Measurements from ENCODE around the gene PTPRN. TPM values are rescaled to one million over a fixed set of nuclear protein-coding genes. Genes with fewer than 3 reads are reported as not detected.

PTPRN gene
- total and polyA plus RNA-seq, 9 of the 15 experiments (the other 6 are each of a cell fraction or from before 2014, with no cell fraction given) = 0.15 to 2.4 (median 0.43) TPM; not detected in 1

DNA sequence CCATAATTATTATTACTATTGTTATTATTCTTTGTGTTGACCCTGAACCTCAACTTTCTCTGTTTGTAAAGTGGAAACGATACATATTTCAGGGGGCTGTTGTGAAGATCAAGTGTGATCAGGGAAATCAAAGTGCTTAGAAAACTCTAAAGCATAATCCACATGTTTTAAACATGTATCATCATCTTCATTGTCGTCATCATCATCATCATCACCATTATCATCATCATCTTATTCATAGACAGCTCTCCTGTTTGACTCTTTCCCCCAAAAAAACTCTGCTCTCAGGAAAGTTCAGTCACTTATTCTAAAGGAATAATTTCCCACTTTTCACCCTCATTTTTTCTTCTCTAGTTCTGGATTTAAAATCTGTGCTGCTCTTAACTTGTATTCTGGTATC lies 5.0 kb downstream of the PTPRN start:
- TF ChIP-seq RAD51 (IDR thresholded peaks at IDR 0.05; ENCODE audit: borderline replicate concordance, low read depth) = no peak
- no peak for TF ChIP-seq RBM17 (IDR thresholded peaks at IDR 0.05; ENCODE audit: borderline replicate concordance, low read depth, low read length)
- TF ChIP-seq, protein P1, sequence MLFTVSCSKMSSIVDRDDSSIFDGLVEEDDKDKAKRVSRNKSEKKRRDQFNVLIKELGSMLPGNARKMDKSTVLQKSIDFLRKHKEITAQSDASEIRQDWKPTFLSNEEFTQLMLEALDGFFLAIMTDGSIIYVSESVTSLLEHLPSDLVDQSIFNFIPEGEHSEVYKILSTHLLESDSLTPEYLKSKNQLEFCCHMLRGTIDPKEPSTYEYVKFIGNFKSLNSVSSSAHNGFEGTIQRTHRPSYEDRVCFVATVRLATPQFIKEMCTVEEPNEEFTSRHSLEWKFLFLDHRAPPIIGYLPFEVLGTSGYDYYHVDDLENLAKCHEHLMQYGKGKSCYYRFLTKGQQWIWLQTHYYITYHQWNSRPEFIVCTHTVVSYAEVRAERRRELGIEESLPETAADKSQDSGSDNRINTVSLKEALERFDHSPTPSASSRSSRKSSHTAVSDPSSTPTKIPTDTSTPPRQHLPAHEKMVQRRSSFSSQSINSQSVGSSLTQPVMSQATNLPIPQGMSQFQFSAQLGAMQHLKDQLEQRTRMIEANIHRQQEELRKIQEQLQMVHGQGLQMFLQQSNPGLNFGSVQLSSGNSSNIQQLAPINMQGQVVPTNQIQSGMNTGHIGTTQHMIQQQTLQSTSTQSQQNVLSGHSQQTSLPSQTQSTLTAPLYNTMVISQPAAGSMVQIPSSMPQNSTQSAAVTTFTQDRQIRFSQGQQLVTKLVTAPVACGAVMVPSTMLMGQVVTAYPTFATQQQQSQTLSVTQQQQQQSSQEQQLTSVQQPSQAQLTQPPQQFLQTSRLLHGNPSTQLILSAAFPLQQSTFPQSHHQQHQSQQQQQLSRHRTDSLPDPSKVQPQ (CRISPR knock-in tag; IDR thresholded peaks at IDR 0.05; ENCODE audit: borderline replicate concordance) = no peak
- TF ChIP-seq TCF7L2 (IDR thresholded peaks at IDR 0.05; ENCODE audit: low read depth, low read length) = no peak
- no peak for TF ChIP-seq CBFB (CRISPR knock-in tag; IDR thresholded peaks at IDR 0.05)
- TF ChIP-seq XRCC3 (IDR thresholded peaks at IDR 0.05) = no peak
- no peak for TF ChIP-seq ZNF79 (CRISPR knock-in tag; IDR thresholded peaks at IDR 0.05; ENCODE audit: low read depth)
- TF ChIP-seq, protein P2, sequence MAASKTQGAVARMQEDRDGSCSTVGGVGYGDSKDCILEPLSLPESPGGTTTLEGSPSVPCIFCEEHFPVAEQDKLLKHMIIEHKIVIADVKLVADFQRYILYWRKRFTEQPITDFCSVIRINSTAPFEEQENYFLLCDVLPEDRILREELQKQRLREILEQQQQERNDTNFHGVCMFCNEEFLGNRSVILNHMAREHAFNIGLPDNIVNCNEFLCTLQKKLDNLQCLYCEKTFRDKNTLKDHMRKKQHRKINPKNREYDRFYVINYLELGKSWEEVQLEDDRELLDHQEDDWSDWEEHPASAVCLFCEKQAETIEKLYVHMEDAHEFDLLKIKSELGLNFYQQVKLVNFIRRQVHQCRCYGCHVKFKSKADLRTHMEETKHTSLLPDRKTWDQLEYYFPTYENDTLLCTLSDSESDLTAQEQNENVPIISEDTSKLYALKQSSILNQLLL (CRISPR knock-in tag; IDR thresholded peaks at IDR 0.05; ENCODE audit: borderline replicate concordance) = no peak
- H3K27me3 ChIP-seq (ENCODE audit: control insufficient read depth in 2 of 2, insufficient read depth in 2 of 2, low read length in 2 of 2) = peaks cover 8 to 53% of the 10 kb centered on the region in 2 experiments
- H3K9ac ChIP-seq (ENCODE audit: insufficient read depth in 1 of 2, low read depth in 2 of 2, low read length in 2 of 2) = no peak overlapping the region
- DNase-seq (ENCODE audit: extremely low read depth in 1 of 4, low spot score in 3 of 4) (no peak), FAIRE-seq (no peak), ATAC-seq (no peak)
- no peaks in the 10 kb centered on the region for H3K9me1 ChIP-seq (ENCODE audit: control insufficient read depth, insufficient read depth, low read length)
- POLR2A ChIA-PET = no interaction called here
- WGBS (ENCODE audit: insufficient coverage, low coverage, missing lambda C conversion rate) = 0% methylated on average over 2 of the region's 2 CpGs
- no peak overlapping the region for H3K4me2 ChIP-seq (ENCODE audit: insufficient read depth, low read length)
- intact Hi-C loops (cut with micrococcal nuclease) (no loop called here), in situ Hi-C loops (cut with MboI) (no loop called here)
- no TSS peak for BruUV-seq (replicated peaks)
- no peak overlapping the region for H3K4me3 ChIP-seq
- H2AFZ ChIP-seq (ENCODE audit: low read depth, low read length) = no peak overlapping the region
- H3K79me2 ChIP-seq (ENCODE audit: control insufficient read depth, insufficient read depth, low read length) = no peaks in the 10 kb centered on the region
- no peaks in the 10 kb centered on the region for H3K36me3 ChIP-seq (ENCODE audit: control insufficient read depth, insufficient read depth, low read length)
- CTCF ChIA-PET (ENCODE audit: low intra/inter-chr PET ratio) = no interaction called here
- H4K20me1 ChIP-seq (replicated peaks; ENCODE audit: control insufficient read depth, insufficient read depth, low read length) = no peaks in the 10 kb centered on the region
- no peaks in the 10 kb centered on the region for H3K9me3 ChIP-seq (replicated peaks; ENCODE audit: control insufficient read depth, insufficient read depth, low read depth, low read length)
- H3K4me1 ChIP-seq (replicated peaks in 1 of 2; ENCODE audit: control insufficient read depth in 2 of 2, insufficient read depth in 2 of 2, low read length in 2 of 2) = peaks cover 0 to 12% of the 10 kb centered on the region in 2 experiments; a peak in 2 of 5 replicates
- no peak overlapping the region for H3K27ac ChIP-seq (ENCODE audit: extremely low read depth, low read depth, low read length)
